DOHH2 (cell line): ENCODE data around the gene KCTD5.

ENCODE experiments used
- CTCF ChIP-seq: fragments of 200-600 bp; sonication (generic); IDR thresholded peaks from one replicate; pipeline ENCODE4 v1.5.1; 2014; ENCODE audit warnings: antibody characterized with exemption, mild to moderate bottlenecking, low read depth, low read length; ENCODE audit not compliant: poor library complexity, severe bottlenecking
- EZH2phosphoT487 ChIP-seq: fragments of 200-600 bp; sonication (generic); IDR thresholded peaks from 2 replicates; pipeline ENCODE4 v1.6.1; 2017; ENCODE audit warnings: borderline replicate concordance, mild to moderate bottlenecking, antibody characterized with exemption, low read length, moderate library complexity, mixed read lengths

GRCh38 chr16:2710021-2710710 lies 27.8 kb downstream of the KCTD5 start:
- TF ChIP-seq EZH2phosphoT487: no peak
- no peak for TF ChIP-seq CTCF
